Prostate gland (tissue), 2 donors: ENCODE measurements around the gene PLA2R1.
"Not testable (repeated sequence)": the region's sequence is repeated elsewhere in the genome, so short reads cannot be mapped to it uniquely, and the experiment has no call there.

Experiments
- POLR2A ChIP-seq: fragments of 450-650 bp; IDR thresholded peaks from one replicate; pipeline ENCODE4 v1.6.1; 2016; ENCODE audit warnings: antibody characterized with exemption, mild to moderate bottlenecking
- TF ChIP-seq, protein P1 (sequence below), 4 experiments: fragments of 200-600 bp in 2 of 4; fragments of 450-650 bp in 2 of 4; sonication (generic) in 2 of 4; IDR thresholded peaks; 1 replicate in 3 of 4; 2 replicates in 1 of 4; pipeline ENCODE4 v1.5.1; 2016 to 2019; ENCODE audit warnings: antibody characterized with exemption in 4 of 4, mild to moderate bottlenecking in 2 of 4, moderate library complexity in 2 of 4

DNA sequence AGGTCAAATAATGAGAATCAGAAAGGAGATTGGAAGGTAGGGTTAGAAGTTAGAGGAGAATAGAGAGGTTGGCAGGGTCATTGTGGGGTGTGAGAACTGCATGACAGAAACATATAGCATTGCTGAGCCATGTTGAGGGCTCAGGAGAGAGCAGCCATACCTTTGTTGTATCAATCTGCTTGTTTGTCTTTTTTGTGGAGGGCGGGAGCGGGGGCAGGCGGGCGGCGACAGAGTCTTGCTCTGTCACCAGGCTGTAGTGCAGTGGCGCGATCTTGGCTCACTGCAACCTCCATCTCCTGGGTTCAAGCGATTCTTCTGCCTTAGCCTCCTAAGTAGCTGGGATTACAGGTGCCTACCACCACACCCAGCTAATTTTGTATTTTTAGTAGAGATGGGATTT is 23.8 kb downstream of the PLA2R1 start:
- not testable (repeated sequence) for TF ChIP-seq POLR2A
- TF ChIP-seq, protein P1, sequence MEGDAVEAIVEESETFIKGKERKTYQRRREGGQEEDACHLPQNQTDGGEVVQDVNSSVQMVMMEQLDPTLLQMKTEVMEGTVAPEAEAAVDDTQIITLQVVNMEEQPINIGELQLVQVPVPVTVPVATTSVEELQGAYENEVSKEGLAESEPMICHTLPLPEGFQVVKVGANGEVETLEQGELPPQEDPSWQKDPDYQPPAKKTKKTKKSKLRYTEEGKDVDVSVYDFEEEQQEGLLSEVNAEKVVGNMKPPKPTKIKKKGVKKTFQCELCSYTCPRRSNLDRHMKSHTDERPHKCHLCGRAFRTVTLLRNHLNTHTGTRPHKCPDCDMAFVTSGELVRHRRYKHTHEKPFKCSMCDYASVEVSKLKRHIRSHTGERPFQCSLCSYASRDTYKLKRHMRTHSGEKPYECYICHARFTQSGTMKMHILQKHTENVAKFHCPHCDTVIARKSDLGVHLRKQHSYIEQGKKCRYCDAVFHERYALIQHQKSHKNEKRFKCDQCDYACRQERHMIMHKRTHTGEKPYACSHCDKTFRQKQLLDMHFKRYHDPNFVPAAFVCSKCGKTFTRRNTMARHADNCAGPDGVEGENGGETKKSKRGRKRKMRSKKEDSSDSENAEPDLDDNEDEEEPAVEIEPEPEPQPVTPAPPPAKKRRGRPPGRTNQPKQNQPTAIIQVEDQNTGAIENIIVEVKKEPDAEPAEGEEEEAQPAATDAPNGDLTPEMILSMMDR (IDR thresholded peaks at IDR 0.05): not testable (repeated sequence)
